Stimulated activated CD8-positive, alpha-beta memory T cell treated with anti-CD3 and anti-CD28 coated beads, Interleukin-4, amount 100 ng/mL, for 4 hours (primary cell): ENCODE data around the gene PAM.

Experiments used
- DNase-seq, 2 donors: peaks; one replicate each; pipeline ENCODE4 v3.0.0-alpha.2; 2020; ENCODE audit warnings: low read depth in 2 of 2, low spot score in 1 of 2

The PAM gene

DNA sequence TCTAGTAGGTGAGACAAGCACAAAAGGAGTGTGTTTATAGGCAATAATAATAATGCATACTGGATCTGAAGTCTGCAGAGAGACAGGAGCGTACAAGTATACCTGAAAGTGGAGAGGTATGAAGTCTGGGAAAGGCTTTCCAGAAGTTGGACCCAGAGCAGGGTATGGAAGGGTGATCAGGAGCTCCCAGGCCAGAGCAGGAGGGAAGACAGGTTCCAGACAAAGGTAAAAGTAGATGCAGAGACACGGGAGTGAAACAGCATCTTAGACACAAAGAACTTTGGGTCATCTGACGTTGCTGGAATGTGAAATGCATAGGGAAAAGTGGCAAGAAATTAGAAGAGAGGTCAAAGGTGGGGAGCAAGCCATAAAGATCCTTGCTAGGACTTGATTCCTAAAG is 175.1 kb downstream of the PAM start:
- no peak for DNase-seq

GRCh38 chr5:102931085-102931725 is 176.1 kb downstream of the PAM start:
- no peak for DNase-seq

DNA sequence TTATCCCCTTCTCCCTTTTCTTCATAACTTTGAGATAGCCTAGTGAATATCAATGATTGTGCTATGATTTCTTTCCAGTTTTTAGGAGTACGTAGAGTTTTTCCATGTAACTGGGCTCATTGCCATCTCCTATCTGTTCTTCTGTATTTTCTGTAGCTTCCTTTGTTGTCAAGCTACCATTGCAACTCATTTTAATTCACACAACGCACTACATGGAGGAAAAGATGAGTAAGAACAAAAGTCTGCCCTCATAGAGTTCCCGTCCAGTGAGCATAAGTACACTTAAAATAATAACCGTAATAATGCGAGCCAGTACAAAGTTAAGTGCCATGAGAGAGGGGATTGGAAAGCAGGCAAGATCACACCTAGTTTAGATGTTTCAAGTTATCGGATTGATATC is 177.7 kb downstream of the PAM start:
- DNase-seq: no peak

DNA sequence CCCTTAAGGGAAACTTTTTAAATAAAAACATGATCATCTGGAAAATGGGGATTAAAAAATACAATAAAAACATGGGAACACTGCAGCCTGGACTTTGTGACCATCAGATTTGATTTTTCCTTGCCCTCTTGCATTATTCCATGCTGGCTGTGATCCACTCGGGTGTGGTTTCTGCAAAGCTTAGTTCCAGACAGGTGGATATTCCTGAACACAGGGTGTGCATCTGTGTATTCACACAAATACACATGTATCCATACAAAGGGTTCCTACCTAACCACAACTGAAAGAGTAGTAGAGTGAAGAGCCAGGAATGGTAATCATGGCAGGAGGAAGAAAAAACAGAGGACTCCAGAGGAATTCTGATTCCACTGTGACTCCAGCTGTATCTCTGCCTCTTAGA is 178.2 kb downstream of the PAM start:
- no peak for DNase-seq

- DNase-seq: no peak
These were observed 178.8 kb downstream of the PAM start for GRCh38 chr5:102933721-102934459.

DNA sequence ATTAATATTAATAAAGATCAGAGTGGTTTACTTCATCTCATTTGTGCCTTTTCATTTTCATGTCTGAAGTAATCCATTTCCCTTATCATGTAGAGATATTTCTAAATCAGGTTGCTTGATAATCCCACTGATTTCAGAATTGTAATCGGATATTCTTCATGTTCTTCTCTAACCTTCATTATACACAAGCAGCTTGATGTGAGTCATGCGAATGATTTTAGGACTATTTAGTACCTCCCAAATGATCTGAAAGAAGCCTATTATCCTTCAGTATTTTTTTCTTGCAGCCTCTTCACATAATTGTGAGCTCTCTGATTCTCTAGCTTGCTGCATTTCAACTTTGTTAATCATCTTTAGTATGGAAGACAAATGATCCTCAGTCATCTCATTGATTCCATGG is 182.8 kb downstream of the PAM start:
- no peak for DNase-seq

- no peak for DNase-seq
These were observed 186.0 kb downstream of the PAM start for GRCh38 chr5:102941111-102941510.

DNA sequence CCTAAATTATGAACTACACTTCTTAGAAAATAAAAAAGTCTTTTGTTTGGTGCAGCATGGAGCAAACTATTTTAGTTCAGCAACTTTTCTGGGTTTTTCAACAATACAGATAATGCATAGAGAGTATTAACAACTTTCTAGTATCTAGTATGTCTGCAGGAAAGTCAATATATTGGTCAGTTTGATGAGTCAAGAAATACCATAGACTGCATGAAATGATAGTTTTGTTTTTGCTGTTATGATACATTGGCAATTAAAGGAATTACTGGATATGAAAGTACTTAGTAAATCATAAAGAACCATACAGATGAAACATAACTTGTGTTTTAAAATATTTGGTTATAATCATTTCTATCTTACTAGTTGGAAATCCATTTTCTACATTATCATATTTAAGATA is 191.3 kb downstream of the PAM start:
- no peak for DNase-seq

DNA sequence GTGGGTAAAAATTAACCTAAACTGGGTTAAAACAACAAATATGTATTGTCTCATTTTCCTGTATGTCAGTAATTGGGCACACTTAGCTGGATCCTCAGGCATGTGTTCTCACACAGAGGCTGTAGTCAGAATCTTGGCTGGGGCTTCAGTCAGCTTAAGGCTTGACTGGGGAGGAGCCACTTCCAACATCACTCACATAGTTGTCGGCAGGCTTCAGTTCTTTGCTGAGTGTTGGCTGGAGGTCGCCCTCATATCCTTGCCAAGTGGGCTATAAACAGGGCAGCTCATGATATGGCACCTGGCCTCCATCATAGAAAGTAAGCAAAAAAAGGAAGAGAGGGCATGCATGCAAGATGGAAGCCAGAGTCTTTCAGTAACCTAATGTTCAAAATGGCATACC is 191.9 kb downstream of the PAM start:
- no peak for DNase-seq

GRCh38 chr5:102955488-102955887 is 200.4 kb downstream of the PAM start:
- no peak for DNase-seq

GRCh38 chr5:102956599-102956998 is 201.5 kb downstream of the PAM start:
- no peak for DNase-seq

- DNase-seq: no peak
These were observed 202.0 kb downstream of the PAM start for GRCh38 chr5:102957141-102957540.

- DNase-seq: no peak
These were observed 203.4 kb downstream of the PAM start for GRCh38 chr5:102958481-102959011.

- DNase-seq: no peak
These were observed 203.9 kb downstream of the PAM start for GRCh38 chr5:102959055-102959454.

DNA sequence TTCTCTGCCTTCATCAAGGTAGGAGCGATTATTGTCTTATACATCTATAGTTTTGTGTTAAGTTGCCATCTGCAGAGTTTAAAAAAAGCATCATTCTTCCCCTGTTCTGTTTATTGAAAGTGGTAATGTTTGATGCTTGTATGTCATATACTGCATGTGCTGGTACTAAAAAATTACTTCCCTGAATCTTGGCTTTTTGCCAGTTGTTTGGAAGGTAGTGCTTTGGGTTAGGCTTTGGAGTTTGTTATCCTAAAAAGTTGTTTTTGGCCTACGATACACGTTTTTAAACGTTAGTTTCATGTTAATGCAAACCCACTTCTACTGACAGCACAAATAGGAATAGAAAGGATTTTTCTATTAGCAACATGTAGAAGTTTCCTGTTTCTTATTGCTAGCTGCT is 206.6 kb downstream of the PAM start:
- no peak for DNase-seq

- DNase-seq: no peak
These were observed 210.5 kb downstream of the PAM start for GRCh38 chr5:102965653-102966052.

DNA sequence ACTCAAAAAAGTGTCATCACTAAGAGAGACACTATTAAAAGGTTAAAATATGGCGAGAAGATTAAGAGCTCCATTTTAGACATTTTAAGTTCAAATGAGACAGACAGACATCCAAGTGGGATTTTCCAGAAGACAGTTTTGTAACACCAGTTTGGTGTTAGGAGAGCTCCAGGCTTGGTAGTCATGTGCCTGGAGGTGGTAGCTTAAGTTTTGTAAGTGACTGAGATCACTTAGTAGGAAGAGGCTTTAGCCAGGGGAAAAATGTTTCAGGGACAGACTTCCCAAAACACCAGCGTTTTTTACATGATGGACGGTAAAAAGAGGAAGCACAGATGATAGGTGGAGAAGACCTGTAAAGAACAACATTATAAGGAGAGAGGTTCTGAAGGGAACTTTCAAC is 214.5 kb downstream of the PAM start:
- no peak for DNase-seq

- no peak for DNase-seq
These were observed 216.7 kb downstream of the PAM start for GRCh38 chr5:102971676-102972293.

DNA sequence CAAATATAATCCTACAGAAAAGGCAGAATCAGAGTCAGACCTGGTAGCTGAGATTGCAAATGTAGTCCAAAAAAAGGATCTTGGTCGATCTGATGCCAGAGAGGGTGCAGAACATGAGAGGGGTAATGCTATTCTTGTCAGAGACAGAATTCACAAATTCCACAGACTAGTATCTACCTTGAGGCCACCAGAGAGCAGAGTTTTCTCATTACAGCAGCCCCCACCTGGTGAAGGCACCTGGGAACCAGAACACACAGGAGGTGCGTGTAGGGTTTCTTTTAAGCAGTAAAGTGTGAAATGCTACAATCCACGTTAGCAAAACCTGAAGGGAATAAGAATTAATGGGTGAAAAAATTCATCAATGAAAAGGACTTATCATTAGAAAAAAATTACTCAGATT is 219.1 kb downstream of the PAM start:
- no peak for DNase-seq

- DNase-seq: no peak
These were observed 219.9 kb downstream of the PAM start for GRCh38 chr5:102975045-102975444.

GRCh38 chr5:102975457-102976182 is 220.5 kb downstream of the PAM start:
- no peak for DNase-seq
